ENCODE results near the gene FOLR1.

The FOLR1 gene

DNA sequence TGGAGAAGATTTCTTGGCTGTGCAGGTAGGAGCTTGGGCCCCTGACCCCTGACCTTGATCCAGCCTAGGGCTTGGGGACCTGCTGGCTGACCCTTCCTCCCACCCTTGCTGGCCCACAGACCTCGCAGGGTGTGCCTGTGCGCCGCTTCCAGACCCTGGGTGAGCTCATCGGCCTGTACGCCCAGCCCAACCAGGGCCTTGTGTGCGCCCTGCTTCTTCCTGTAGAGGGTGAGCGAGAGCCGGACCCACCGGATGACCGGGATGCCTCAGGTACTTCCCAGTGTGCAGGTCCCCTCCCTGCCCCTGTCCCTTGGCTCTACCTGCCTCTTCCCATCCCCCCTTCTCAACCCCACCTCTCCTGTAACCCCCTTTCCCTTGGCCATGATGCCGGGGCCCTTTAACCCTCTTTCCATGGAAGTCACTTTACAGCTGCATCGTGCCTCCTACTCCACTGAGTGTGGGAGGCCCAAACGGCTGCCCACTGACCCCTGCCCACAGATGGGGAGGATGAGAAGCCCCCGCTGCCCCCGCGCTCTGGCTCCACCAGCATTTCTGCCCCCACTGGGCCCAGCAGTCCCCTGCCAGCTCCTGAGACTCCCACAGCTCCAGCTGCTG lies 36.4 kb downstream of the FOLR1 start:
- Histone ChIP-seq H3K4me3 (ENCODE audit: severe bottlenecking) (no peak overlapping the region), H3K36me3 (ENCODE audit: low read depth) (peaks cover 70% of the 10 kb centered on the region), H3K9me3 (ENCODE audit: severe bottlenecking) (peaks cover 5% of the 10 kb centered on the region), H3K4me1 (ENCODE audit: insufficient read depth, poor library complexity, severe bottlenecking) (peaks cover 5% of the 10 kb centered on the region), H3K27ac (ENCODE audit: poor library complexity, severe bottlenecking) (no peak overlapping the region), H3K27me3 (ENCODE audit: insufficient read depth, poor library complexity, severe bottlenecking) (no peaks in the 10 kb centered on the region)
- DNase-seq (ENCODE audit: low spot score) (no peak), ATAC-seq (ENCODE audit: low read depth) (no peak)
- TF ChIP-seq, protein P1, sequence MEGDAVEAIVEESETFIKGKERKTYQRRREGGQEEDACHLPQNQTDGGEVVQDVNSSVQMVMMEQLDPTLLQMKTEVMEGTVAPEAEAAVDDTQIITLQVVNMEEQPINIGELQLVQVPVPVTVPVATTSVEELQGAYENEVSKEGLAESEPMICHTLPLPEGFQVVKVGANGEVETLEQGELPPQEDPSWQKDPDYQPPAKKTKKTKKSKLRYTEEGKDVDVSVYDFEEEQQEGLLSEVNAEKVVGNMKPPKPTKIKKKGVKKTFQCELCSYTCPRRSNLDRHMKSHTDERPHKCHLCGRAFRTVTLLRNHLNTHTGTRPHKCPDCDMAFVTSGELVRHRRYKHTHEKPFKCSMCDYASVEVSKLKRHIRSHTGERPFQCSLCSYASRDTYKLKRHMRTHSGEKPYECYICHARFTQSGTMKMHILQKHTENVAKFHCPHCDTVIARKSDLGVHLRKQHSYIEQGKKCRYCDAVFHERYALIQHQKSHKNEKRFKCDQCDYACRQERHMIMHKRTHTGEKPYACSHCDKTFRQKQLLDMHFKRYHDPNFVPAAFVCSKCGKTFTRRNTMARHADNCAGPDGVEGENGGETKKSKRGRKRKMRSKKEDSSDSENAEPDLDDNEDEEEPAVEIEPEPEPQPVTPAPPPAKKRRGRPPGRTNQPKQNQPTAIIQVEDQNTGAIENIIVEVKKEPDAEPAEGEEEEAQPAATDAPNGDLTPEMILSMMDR (IDR thresholded peaks at IDR 0.05; ENCODE audit: poor library complexity, severe bottlenecking) = no peak

DNA sequence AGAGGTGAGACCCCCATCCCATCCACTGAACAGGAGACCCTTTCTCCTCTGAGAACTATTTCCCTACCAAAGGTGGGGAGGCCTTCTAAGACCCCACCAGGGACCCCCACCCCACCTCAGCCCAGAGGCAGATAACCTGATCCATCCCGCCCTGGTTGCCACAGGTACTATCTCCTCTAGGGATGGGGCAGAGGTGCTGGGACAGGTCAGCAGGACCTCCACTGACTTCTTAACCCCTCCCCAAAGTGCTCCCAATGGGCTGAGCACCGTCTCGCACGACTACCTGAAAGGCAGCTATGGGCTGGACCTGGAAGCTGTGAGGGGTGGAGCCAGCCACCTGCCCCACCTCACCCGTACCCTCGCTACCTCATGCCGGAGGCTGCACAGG lies 36.9 kb downstream of the FOLR1 start:
- no peak for ATAC-seq (ENCODE audit: low read depth)
- peaks cover 5% of the 10 kb centered on the region for H3K4me1 ChIP-seq (ENCODE audit: insufficient read depth, poor library complexity, severe bottlenecking)
- TF ChIP-seq, protein P1 (IDR thresholded peaks at IDR 0.05; ENCODE audit: poor library complexity, severe bottlenecking) = no peak
- DNase-seq (ENCODE audit: low spot score) = no peak
- H3K4me3 ChIP-seq (ENCODE audit: severe bottlenecking) = no peak overlapping the region
- no peaks in the 10 kb centered on the region for H3K27me3 ChIP-seq (ENCODE audit: insufficient read depth, poor library complexity, severe bottlenecking)
- H3K9me3 ChIP-seq (ENCODE audit: severe bottlenecking) = peaks cover 5% of the 10 kb centered on the region
- H3K27ac ChIP-seq (ENCODE audit: poor library complexity, severe bottlenecking) = no peak overlapping the region
- peaks cover 75% of the 10 kb centered on the region for H3K36me3 ChIP-seq (ENCODE audit: low read depth)

DNA sequence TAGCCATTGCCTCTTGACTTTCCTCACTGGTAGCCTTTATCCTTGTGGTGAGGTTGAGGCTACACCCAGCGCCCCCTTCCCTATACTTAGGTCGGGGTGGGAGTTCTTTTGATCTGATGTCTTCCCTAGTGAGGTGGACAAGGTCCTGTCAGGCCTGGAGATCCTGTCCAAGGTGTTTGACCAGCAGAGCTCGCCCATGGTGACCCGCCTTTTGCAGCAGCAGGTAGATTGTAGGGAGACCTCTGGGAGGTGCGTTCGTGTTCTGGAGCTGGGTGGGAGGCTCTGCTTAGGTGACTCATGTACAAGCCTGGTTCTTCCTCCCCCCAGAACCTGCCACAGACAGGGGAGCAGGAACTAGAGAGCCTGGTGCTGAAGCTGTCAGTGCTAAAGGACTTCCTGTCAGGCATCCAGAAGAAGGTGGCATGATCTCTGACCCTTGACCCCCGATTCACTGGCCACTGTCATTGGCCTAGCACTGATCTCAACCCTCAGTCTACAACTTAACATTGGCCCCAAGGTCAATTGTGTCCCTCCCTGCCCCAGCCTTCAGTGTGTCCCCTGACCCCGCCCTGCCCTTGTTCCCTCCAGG lies 37.5 kb downstream of the FOLR1 start:
- Histone ChIP-seq H3K27ac (ENCODE audit: poor library complexity, severe bottlenecking) (no peak overlapping the region), H3K9me3 (ENCODE audit: severe bottlenecking) (peaks cover 5% of the 10 kb centered on the region), H3K4me1 (ENCODE audit: insufficient read depth, poor library complexity, severe bottlenecking) (peaks cover 5% of the 10 kb centered on the region), H3K36me3 (ENCODE audit: low read depth) (peaks cover 81% of the 10 kb centered on the region), H3K4me3 (ENCODE audit: severe bottlenecking) (no peak overlapping the region), H3K27me3 (ENCODE audit: insufficient read depth, poor library complexity, severe bottlenecking) (no peaks in the 10 kb centered on the region)
- TF ChIP-seq, protein P1 (IDR thresholded peaks at IDR 0.05; ENCODE audit: poor library complexity, severe bottlenecking) = no peak
- DNase-seq (ENCODE audit: low spot score) (no peak), ATAC-seq (ENCODE audit: low read depth) (no peak)

DNA sequence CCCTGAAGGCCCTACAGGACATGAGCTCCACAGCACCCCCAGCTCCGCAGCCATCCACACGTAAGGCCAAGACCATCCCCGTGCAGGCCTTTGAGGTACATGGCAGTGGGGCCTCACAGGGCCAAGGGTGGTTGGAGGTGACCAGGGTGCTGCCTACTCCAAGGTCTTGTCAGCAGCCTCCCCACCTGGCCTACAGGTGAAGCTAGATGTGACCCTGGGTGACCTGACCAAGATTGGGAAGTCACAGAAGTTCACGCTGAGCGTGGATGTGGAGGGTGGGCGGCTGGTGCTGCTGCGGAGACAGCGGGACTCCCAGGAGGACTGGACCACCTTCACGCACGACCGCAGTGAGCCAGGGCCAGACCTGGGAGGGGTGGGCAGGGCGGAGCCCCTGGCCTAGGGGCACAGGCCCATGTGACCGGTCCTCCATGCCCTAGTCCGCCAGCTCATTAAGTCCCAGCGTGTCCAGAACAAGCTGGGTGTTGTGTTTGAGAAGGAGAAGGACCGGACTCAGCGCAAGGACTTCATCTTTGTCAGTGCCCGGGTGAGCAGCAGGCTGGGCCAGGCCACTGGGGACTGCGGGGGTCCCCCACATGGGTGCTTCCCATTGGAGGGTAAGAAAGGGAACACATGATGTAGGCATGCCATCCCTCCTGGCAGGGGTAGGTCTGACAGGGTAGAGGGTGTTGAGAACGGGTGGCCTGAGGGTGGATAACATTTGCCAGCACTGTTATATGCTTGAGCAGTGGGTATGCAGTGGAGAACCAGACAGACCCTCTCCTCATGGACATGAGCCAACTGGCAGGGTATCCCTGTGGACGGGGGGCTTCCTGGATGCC lies 38.2 kb downstream of the FOLR1 start:
- H3K36me3 ChIP-seq (ENCODE audit: low read depth) = peaks cover 88% of the 10 kb centered on the region
- DNase-seq (ENCODE audit: low spot score) (no peak), ATAC-seq (ENCODE audit: low read depth) (no peak)
- TF ChIP-seq, protein P1 (IDR thresholded peaks at IDR 0.05; ENCODE audit: poor library complexity, severe bottlenecking) = no peak
- peaks cover 5% of the 10 kb centered on the region for H3K4me1 ChIP-seq (ENCODE audit: insufficient read depth, poor library complexity, severe bottlenecking)
- no peak overlapping the region for H3K4me3 ChIP-seq (ENCODE audit: severe bottlenecking)
- H3K27me3 ChIP-seq (ENCODE audit: insufficient read depth, poor library complexity, severe bottlenecking) = no peaks in the 10 kb centered on the region
- no peak overlapping the region for H3K27ac ChIP-seq (ENCODE audit: poor library complexity, severe bottlenecking)
- H3K9me3 ChIP-seq (ENCODE audit: severe bottlenecking) = peaks cover 5% of the 10 kb centered on the region

Data from RWPE2 (cell line).